H1 (cell line): ENCODE results near the gene CCNA2. TPM values are rescaled to one million over a fixed set of nuclear protein-coding genes. Genes with fewer than 3 reads are reported as not detected.

Source experiments
- CTCF ChIA-PET: fragments of 300-600 bp; sonication (Branson Sonifier 250); formaldehyde crosslinking; loops from one replicate; lab custom pipeline; 2021; ENCODE audit not compliant: partially characterized antibody; lab: Charles Lee
- POLR2A ChIA-PET: fragments of 300-600 bp; sonication (Branson Sonifier 250); formaldehyde crosslinking; loops from one replicate; lab custom pipeline; 2021; ENCODE audit warnings: inconsistent platforms; ENCODE audit not compliant: partially characterized antibody; lab: Charles Lee
- DNase-seq, 2 experiments: peaks; one replicate each; pipeline versions ENCODE4 v3.0.0 to v3.0.0-alpha.2; 2010 to 2022; ENCODE audit warnings: low spot score in 2 of 2, low read depth in 1 of 2, mixed read lengths in 1 of 2
- FAIRE-seq: peaks from 2 replicates; lab custom pipeline; 2011; peaks lifted over from hg19 to GRCh38; lab: Jason Lieb, UNC
- H2AFZ ChIP-seq: 2 replicates; pipeline ENCODE4 v1.8.1; 2012; ENCODE audit warnings: low read length, inconsistent platforms
- H2AK5ac ChIP-seq: 2 replicates; pipeline ENCODE4 v1.6.1; 2013; ENCODE audit warnings: low read depth, low read length
- H2BK120ac ChIP-seq: replicated peaks from 2 replicates; pipeline ENCODE3; 2013; ENCODE audit warnings: low read depth, low read length, inconsistent platforms
- H2BK12ac ChIP-seq: 2 replicates; pipeline ENCODE4 v1.6.1; 2013; ENCODE audit warnings: low read depth, low read length
- H2BK15ac ChIP-seq: 2 replicates; pipeline ENCODE4 v1.6.1; 2013; ENCODE audit warnings: low read length
- H2BK20ac ChIP-seq: 2 replicates; pipeline ENCODE4 v1.6.1; 2013; ENCODE audit warnings: low read length
- H2BK5ac ChIP-seq: 2 replicates; pipeline ENCODE4 v1.6.1; 2013; ENCODE audit warnings: low read depth, low read length
- H3K14ac ChIP-seq: 2 replicates; pipeline ENCODE4 v1.6.1; 2013; ENCODE audit warnings: inconsistent platforms; ENCODE audit not compliant: insufficient read length
- H3K18ac ChIP-seq: 2 replicates; pipeline ENCODE4 v1.6.1; 2013; ENCODE audit warnings: low read length; ENCODE audit errors: extremely low read depth
- H3K23ac ChIP-seq: 2 replicates; pipeline ENCODE4 v1.6.1; 2013; ENCODE audit warnings: inconsistent platforms; ENCODE audit not compliant: insufficient read length
- H3K23me2 ChIP-seq: 2 replicates; pipeline ENCODE4 v1.6.1; 2013; ENCODE audit warnings: low read depth, low read length
- H3K27ac ChIP-seq: 2 replicates; pipeline ENCODE4 v1.6.1; 2011; ENCODE audit warnings: low read depth, low read length, inconsistent platforms
- H3K27me3 ChIP-seq, 4 experiments: replicated peaks in 1 of 4; 1 replicate in 1 of 4; 2 replicates in 3 of 4; pipeline versions ENCODE4 v1.6.1 to v1.8.1; 2011 to 2013; ENCODE audit warnings: low read length in 3 of 4, mild to moderate bottlenecking in 3 of 4, inconsistent platforms in 2 of 4, mixed read lengths in 2 of 4, moderate library complexity in 1 of 4; ENCODE audit not compliant: control insufficient read depth in 3 of 4, insufficient read depth in 3 of 4; ENCODE audit errors: extremely low read depth in 1 of 4
- H3K36me3 ChIP-seq, 4 experiments: 2 replicates each; pipeline versions ENCODE4 v1.6.1 to v1.8.1; 2011 to 2013; ENCODE audit warnings: mild to moderate bottlenecking in 4 of 4, low read length in 3 of 4, moderate library complexity in 2 of 4, control low read depth in 1 of 4, inconsistent platforms in 1 of 4; ENCODE audit not compliant: insufficient read depth in 4 of 4, control insufficient read depth in 2 of 4
- H3K4ac ChIP-seq: replicated peaks from 2 replicates; pipeline ENCODE3; 2013; ENCODE audit warnings: low read length, low read depth, mixed read lengths, inconsistent platforms; ENCODE audit not compliant: insufficient read length
- H3K4me1 ChIP-seq, 4 experiments: replicated peaks in 1 of 4; 1 replicate in 1 of 4; 2 replicates in 3 of 4; pipeline versions ENCODE4 v1.6.1 to v1.8.1; 2011 to 2013; ENCODE audit warnings: low read length in 3 of 4, inconsistent platforms in 2 of 4, mixed read lengths in 1 of 4; ENCODE audit not compliant: insufficient read depth in 4 of 4, control insufficient read depth in 3 of 4
- H3K4me2 ChIP-seq, 2 experiments: 2 replicates each; pipeline versions ENCODE4 v1.6.1 to v1.8.1; 2011 to 2013; ENCODE audit warnings: low read depth in 2 of 2, low read length in 2 of 2, control low read depth in 1 of 2, inconsistent platforms in 1 of 2, mild to moderate bottlenecking in 1 of 2; ENCODE audit not compliant: insufficient read depth in 1 of 2
- H3K4me3 ChIP-seq, 4 experiments: fragments of 200-600, 300-600 bp in 1 of 4; sonication (generic), shearing (Covaris generic), sonication (Bioruptor Twin) in 1 of 4; 2 replicates each; pipeline versions ENCODE4 v1.5.1 to v1.8.1; 2011 to 2016; ENCODE audit warnings: low read length in 4 of 4, low read depth in 3 of 4, control low read depth in 2 of 4, inconsistent platforms in 2 of 4, mild to moderate bottlenecking in 2 of 4, mixed read lengths in 1 of 4, moderate library complexity in 1 of 4; ENCODE audit not compliant: insufficient read depth in 2 of 4; ENCODE audit errors: extremely low read depth in 1 of 4
- H3K56ac ChIP-seq: replicated peaks from 2 replicates; pipeline ENCODE3; 2013; ENCODE audit warnings: low read depth, mild to moderate bottlenecking, mixed read lengths, low read length, inconsistent platforms; ENCODE audit not compliant: insufficient read length
- H3K79me1 ChIP-seq: 2 replicates; pipeline ENCODE4 v1.6.1; 2013; ENCODE audit warnings: low read depth, low read length, control low read depth
- H3K79me2 ChIP-seq, 2 experiments: 2 replicates each; pipeline versions ENCODE4 v1.6.1 to v1.8.1; 2012 to 2013; ENCODE audit warnings: low read length in 2 of 2, mild to moderate bottlenecking in 2 of 2, inconsistent platforms in 1 of 2; ENCODE audit not compliant: insufficient read depth in 2 of 2, control insufficient read depth in 1 of 2
- H3K9ac ChIP-seq, 4 experiments: replicated peaks in 1 of 4; 1 replicate in 1 of 4; 2 replicates in 3 of 4; pipeline versions ENCODE4 v1.6.1 to v1.8.1; 2011 to 2013; ENCODE audit warnings: low read depth in 3 of 4, low read length in 3 of 4, control low read depth in 2 of 4, mild to moderate bottlenecking in 2 of 4, moderate library complexity in 2 of 4, inconsistent platforms in 1 of 4; ENCODE audit errors: extremely low read depth in 1 of 4
- H3K9me3 ChIP-seq, 2 experiments: 2 replicates each; pipeline versions ENCODE4 v1.6.1 to v1.8.1; 2012 to 2013; ENCODE audit warnings: mild to moderate bottlenecking in 2 of 2, moderate library complexity in 2 of 2, control low read depth in 1 of 2, inconsistent platforms in 1 of 2, low read depth in 1 of 2, low read length in 1 of 2, mixed read lengths in 1 of 2; ENCODE audit not compliant: insufficient read depth in 2 of 2
- H4K20me1 ChIP-seq, 2 experiments: replicated peaks in 1 of 2; 2 replicates each; pipeline versions ENCODE3 to v1.8.1; 2011 to 2013; ENCODE audit warnings: inconsistent platforms in 2 of 2, low read length in 2 of 2, mild to moderate bottlenecking in 1 of 2; ENCODE audit not compliant: insufficient read depth in 2 of 2, control insufficient read depth in 1 of 2
- H4K5ac ChIP-seq: 2 replicates; pipeline ENCODE4 v1.6.1; 2013; ENCODE audit warnings: low read length, low read depth, mixed read lengths, inconsistent platforms; ENCODE audit not compliant: insufficient read length
- H4K8ac ChIP-seq: 2 replicates; pipeline ENCODE4 v1.8.0; 2013; ENCODE audit warnings: mild to moderate bottlenecking, moderate library complexity, low read length, inconsistent platforms; ENCODE audit not compliant: insufficient read depth; ENCODE audit errors: extremely low read depth
- H4K91ac ChIP-seq: replicated peaks from 2 replicates; pipeline ENCODE3; 2013; ENCODE audit warnings: low read length, mixed read lengths, inconsistent platforms; ENCODE audit not compliant: insufficient read length
- EZH2 ChIP-seq: fragments of 200-600 bp; sonication (generic); IDR thresholded peaks from 2 replicates; pipeline ENCODE4 v1.7.1; 2012; ENCODE audit warnings: low read depth, mild to moderate bottlenecking, moderate library complexity, low read length, inconsistent platforms; ENCODE audit not compliant: severe bottlenecking
- JUN ChIP-seq: IDR thresholded peaks from 2 replicates; pipeline ENCODE4 v1.6.1; 2011; ENCODE audit warnings: low read depth, mild to moderate bottlenecking, improper control_type of control experiment, low read length
- JUND ChIP-seq: IDR thresholded peaks from 2 replicates; pipeline ENCODE4 v1.6.1; 2011; ENCODE audit warnings: mild to moderate bottlenecking, improper control_type of control experiment, low read length
- NANOG ChIP-seq: IDR thresholded peaks from 2 replicates; pipeline ENCODE4 v1.6.1; 2011; ENCODE audit warnings: low read length, low read depth, mild to moderate bottlenecking, inconsistent platforms; ENCODE audit not compliant: insufficient read depth, poor library complexity, severe bottlenecking
- RBBP5 ChIP-seq: IDR thresholded peaks from 2 replicates; pipeline ENCODE4 v1.7.1; 2012; ENCODE audit warnings: low read depth, mild to moderate bottlenecking, inconsistent platforms, low read length, moderate library complexity, borderline replicate concordance
- SP1 ChIP-seq: IDR thresholded peaks from 2 replicates; pipeline ENCODE4 v1.6.1; 2011; ENCODE audit warnings: low read depth, low read length
- TCF12 ChIP-seq: IDR thresholded peaks from 2 replicates; pipeline ENCODE4 v1.6.1; 2011; ENCODE audit warnings: low read depth, mild to moderate bottlenecking, low read length
- WGBS, 2 experiments: shearing (Covaris generic) in 1 of 2; methylation state at CpG; one replicate each; pipeline versions ENCODE4 v1.1.6 to v1.1.7; 2013 to 2015; ENCODE audit warnings: low lambda C conversion rate in 2 of 2, mixed read lengths in 2 of 2, inconsistent platforms in 1 of 2, low coverage in 1 of 2, missing lambda C conversion rate in 1 of 2; ENCODE audit not compliant: insufficient replicate concordance in 2 of 2, insufficient coverage in 1 of 2, insufficient read length in 1 of 2; ENCODE audit errors: extremely low coverage in 1 of 2, missing lambda C conversion rate in 1 of 2; 5-methylcytosine and 5-hydroxymethylcytosine counted together
- polyA plus RNA-seq, 7 experiments: library from polyadenylated mRNA; depleted of rRNA in 3 of 7; stranded (reverse) in 5 of 7; unstranded in 2 of 7; fragments of >200 nt in 5 of 7; fragments of 200-250 nt in 2 of 7; gene quantifications; 1 replicate in 5 of 7; 2 replicates in 1 of 7; 4 replicates in 1 of 7; pipeline versions ENCODE4 v1.2.1 to v1.2.3, GENCODE V29; 2011 to 2013; ENCODE audit warnings: missing spikeins in 2 of 7, mixed read lengths in 2 of 7
- total RNA-seq: library from RNA; stranded (reverse); fragmentation: NEBNext Ultra II Directional; extraction: Animal tissue kit (Norgen Biotek cat#: 25700); gene quantifications from 2 replicates; pipeline ENCODE4 v1.2.1, GENCODE V29; 2021

CCNA2 gene
- total and polyA plus RNA-seq, 2 of the 8 experiments (the other 6 are each of a cell fraction or from before 2014, with no cell fraction given): 42.1 to 98.6 TPM

GRCh38 chr4:121767166-121767565 lies 56.5 kb downstream of the CCNA2 start:
- CTCF ChIA-PET: interaction anchor here (0.6 to 2.8 kb wide), 5 partner anchors 10 to 536 kb away, joined by 3 to 10 read pairs (median 3); no protein-coding TSS in a partner anchor
- Histone ChIP-seq H3K27me3 (peaks cover 17 to 52% (median 38%) of the 10 kb centered on the region in 4 experiments), H3K4me3 (no peak overlapping the region)

More at GRCh38 chr4:121767166-121767565, 56.5 kb downstream of the CCNA2 start:
- Histone ChIP-seq H3K4me1 (peaks cover 0 to 11% (median 7%) of the 10 kb centered on the region in 4 experiments; a peak in 3 of 7 replicates), H3K4me2 (no peak overlapping the region), H3K18ac (no peak overlapping the region), H4K91ac (no peak overlapping the region), H2BK12ac (no peak overlapping the region), H3K23ac (no peak overlapping the region), H3K56ac (no peak overlapping the region), H2BK120ac (no peak overlapping the region), H3K4ac (no peak overlapping the region), H4K20me1 (no peaks in the 10 kb centered on the region), H2AFZ (no peak overlapping the region), H3K9me3 (no peaks in the 10 kb centered on the region), H2BK5ac (no peak overlapping the region), H3K79me2 (no peaks in the 10 kb centered on the region), H3K79me1 (no peaks in the 10 kb centered on the region), H3K9ac (no peak overlapping the region), H3K14ac (no peak overlapping the region), H2BK15ac (no peak overlapping the region), H2AK5ac (no peak overlapping the region), H4K8ac (no peak overlapping the region), H2BK20ac (no peak overlapping the region), H3K23me2 (peaks cover 9% of the 10 kb centered on the region), H4K5ac (no peak overlapping the region), H3K36me3 (no peaks in the 10 kb centered on the region), H3K27ac (no peak overlapping the region)
- no peak for FAIRE-seq
- TF ChIP-seq RBBP5 (no peak), TCF12 (no peak), JUN (no peak), EZH2 (no peak), JUND (no peak), SP1 (no peak), NANOG (no peak)
- POLR2A ChIA-PET: interaction anchor here (1.5 to 3.2 kb wide), 3 partner anchors 29 to 57 kb away, joined by 3 to 13 read pairs (median 6); partner anchors contain the start of gene CCNA2
- 93% methylated on average over 4 of the region's 4 CpGs; no CpG with 5 or more reads in 1 of the 2 experiments for WGBS, 2 experiments
- DNase-seq: no peak
